GM21529 (cell line): Measurements from ENCODE around the gene SIDT2.

ENCODE experiments used
- ATAC-seq: cut with Tn5 transposase; IDR thresholded peaks from one replicate; pipeline ENCODE4 v1.9.1; 2021; ENCODE audit not compliant: unreplicated experiment

SIDT2 gene

GRCh38 chr11:117188620-117189081 lies 10.1 kb downstream of the SIDT2 start:
- ATAC-seq = no peak

GRCh38 chr11:117189191-117189940 lies 10.8 kb downstream of the SIDT2 start:
- peak; percentile 80 for ATAC-seq

GRCh38 chr11:117189941-117190544 lies 11.5 kb downstream of the SIDT2 start:
- no peak for ATAC-seq

- ATAC-seq = no peak
Observed at GRCh38 chr11:117191680-117192400, 13.3 kb downstream of the SIDT2 start.

- ATAC-seq = no peak
Observed at GRCh38 chr11:117192401-117192875, 13.9 kb downstream of the SIDT2 start.

GRCh38 chr11:117193130-117194020 lies 14.8 kb downstream of the SIDT2 start:
- ATAC-seq = no peak

- ATAC-seq = no peak
Observed at GRCh38 chr11:117194267-117194666, 15.7 kb downstream of the SIDT2 start.

GRCh38 chr11:117195258-117195657 lies 16.7 kb downstream of the SIDT2 start:
- no peak for ATAC-seq

- no peak for ATAC-seq
Observed at GRCh38 chr11:117195761-117196160, 17.2 kb downstream of the SIDT2 start.

- ATAC-seq = no peak
Observed at GRCh38 chr11:117197006-117197405, 18.5 kb downstream of the SIDT2 start.

- no peak for ATAC-seq
Observed at GRCh38 chr11:117197516-117198456, 19.2 kb downstream of the SIDT2 start.

- no peak for ATAC-seq
Observed at GRCh38 chr11:117198613-117199012, 20.1 kb downstream of the SIDT2 start.

- no peak for ATAC-seq
Observed at GRCh38 chr11:117199053-117199915, 20.7 kb downstream of the SIDT2 start, which contains the start of gene TAGLN. Gene TAGLN (plus strand): TSS chr11:117199370. CDS start chr11:117203014, 3,644 bp downstream.

GRCh38 chr11:117199916-117200812 lies 21.6 kb downstream of the SIDT2 start:
- ATAC-seq = no peak

- no peak for ATAC-seq
Observed at GRCh38 chr11:117200813-117201657, 22.5 kb downstream of the SIDT2 start.

- ATAC-seq = no peak
Observed at GRCh38 chr11:117201658-117202305, 23.2 kb downstream of the SIDT2 start.
